Erythroblast (primary cell): ENCODE data around the gene OR10D3.

ENCODE experiments used
- GATA1 ChIP-seq: IDR thresholded peaks from 2 replicates; pipeline ENCODE4 v1.6.1; 2011; ENCODE audit warnings: low read depth, mild to moderate bottlenecking, control low read depth, low read length, moderate library complexity
- POLR2A ChIP-seq: IDR thresholded peaks from 2 replicates; pipeline ENCODE4 v1.6.1; 2011; ENCODE audit warnings: mild to moderate bottlenecking, low read length

DNA sequence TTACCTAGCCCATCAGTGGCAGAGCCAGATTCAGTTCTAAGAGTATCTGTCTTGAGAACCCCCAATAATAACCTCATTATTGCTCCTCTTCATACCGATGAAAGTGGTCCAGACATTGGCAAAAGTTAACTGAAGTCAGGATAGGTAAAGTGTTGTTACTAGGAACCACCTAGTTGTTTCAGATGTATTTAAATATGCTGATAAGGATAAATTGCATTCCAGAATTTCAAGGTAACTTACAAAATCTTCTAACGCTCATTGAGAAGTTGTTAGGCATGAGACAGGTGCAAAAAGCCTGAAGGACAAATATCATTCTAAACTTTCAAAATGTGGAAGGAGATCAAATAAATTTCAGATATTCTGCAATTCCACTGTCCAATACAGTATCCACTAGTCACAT lies 40.1 kb upstream of the OR10D3 start:
- TF ChIP-seq POLR2A: no peak
- TF ChIP-seq GATA1: no peak
